GM23338 (cell line): ENCODE data around the gene ACTG1.

ENCODE experiments used
- EZH2 ChIP-seq: fragments of 200-600 bp; sonication (generic); IDR thresholded peaks from one replicate; pipeline ENCODE4 v1.8.0; 2017; ENCODE audit warnings: antibody characterized with exemption, mild to moderate bottlenecking, low read depth; ENCODE audit not compliant: unreplicated experiment
- EZH2phosphoT487 ChIP-seq: fragments of 200-600 bp; sonication (generic); IDR thresholded peaks from one replicate; pipeline ENCODE4 v1.8.1; 2018; ENCODE audit warnings: antibody characterized with exemption; ENCODE audit not compliant: unreplicated experiment
- POLR2AphosphoS5 ChIP-seq: IDR thresholded peaks from 2 replicates; pipeline ENCODE4 v1.6.1; 2016; ENCODE audit warnings: antibody characterized with exemption, low read depth
- STAT1 ChIP-seq: IDR thresholded peaks from one replicate; pipeline ENCODE4 v1.6.1; 2016; ENCODE audit warnings: antibody characterized with exemption; ENCODE audit not compliant: unreplicated experiment
- ZNF331 ChIP-seq: fragments of 250-450 bp; sonication (Bioruptor Pico); IDR thresholded peaks from 2 replicates; pipeline ENCODE4 v1.5.0; 2020; ENCODE audit warnings: low read depth, mild to moderate bottlenecking, moderate library complexity
- TF ChIP-seq, protein P1 (sequence below), 2 experiments: fragments of 200-600 bp in 1 of 2; sonication (generic) in 1 of 2; conservative IDR thresholded peaks; 2 replicates each; pipeline versions ENCODE4 v1.5.1 to v1.6.1; 2016 to 2017; ENCODE audit warnings: antibody characterized with exemption in 2 of 2, low read depth in 2 of 2, mild to moderate bottlenecking in 2 of 2, moderate library complexity in 1 of 2

DNA sequence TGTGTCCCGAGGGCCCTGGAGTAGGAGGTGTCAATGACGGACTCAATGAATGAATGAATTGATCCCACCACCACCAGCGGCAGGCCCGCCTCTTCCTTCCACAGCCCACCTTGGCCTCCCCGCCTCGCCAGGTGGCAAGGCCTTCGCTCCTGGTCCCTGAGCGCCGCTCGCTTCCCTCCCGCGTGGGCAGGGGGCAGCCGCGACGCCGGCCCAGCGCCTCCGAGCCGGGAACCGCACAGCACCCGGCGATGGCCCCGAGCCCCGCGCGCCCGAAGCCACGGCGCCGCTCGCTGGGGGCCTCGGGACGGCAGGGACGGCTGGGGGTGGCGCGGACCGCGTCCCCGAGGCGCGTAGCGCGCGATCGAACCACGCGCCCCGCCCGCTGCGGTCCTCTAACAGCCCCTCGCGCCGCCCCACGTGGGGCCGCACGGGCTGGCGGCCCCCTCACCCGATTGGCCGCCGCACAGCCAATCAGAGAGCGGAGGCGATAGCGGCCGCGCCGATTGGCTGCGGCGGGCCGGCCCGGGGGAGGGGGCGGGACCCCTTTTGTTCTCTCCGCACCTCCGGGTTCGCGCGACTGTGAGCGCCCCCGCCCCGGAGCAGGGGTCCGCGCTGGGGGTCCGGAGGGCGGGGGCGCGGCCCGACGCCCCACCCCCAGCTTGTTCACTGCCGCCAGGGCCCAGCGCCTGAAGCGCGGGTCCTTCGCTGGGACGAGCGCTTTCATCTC, 31.4 kb downstream of the ACTG1 start:
- TF ChIP-seq, protein P1, sequence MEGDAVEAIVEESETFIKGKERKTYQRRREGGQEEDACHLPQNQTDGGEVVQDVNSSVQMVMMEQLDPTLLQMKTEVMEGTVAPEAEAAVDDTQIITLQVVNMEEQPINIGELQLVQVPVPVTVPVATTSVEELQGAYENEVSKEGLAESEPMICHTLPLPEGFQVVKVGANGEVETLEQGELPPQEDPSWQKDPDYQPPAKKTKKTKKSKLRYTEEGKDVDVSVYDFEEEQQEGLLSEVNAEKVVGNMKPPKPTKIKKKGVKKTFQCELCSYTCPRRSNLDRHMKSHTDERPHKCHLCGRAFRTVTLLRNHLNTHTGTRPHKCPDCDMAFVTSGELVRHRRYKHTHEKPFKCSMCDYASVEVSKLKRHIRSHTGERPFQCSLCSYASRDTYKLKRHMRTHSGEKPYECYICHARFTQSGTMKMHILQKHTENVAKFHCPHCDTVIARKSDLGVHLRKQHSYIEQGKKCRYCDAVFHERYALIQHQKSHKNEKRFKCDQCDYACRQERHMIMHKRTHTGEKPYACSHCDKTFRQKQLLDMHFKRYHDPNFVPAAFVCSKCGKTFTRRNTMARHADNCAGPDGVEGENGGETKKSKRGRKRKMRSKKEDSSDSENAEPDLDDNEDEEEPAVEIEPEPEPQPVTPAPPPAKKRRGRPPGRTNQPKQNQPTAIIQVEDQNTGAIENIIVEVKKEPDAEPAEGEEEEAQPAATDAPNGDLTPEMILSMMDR (conservative IDR thresholded peaks at IDR 0.05; ENCODE audit: low read depth in 2 of 2): no peak
- TF ChIP-seq STAT1 (no peak), EZH2phosphoT487 (no peak), ZNF331 (CRISPR knock-in tag) (no peak), EZH2 (no peak), POLR2AphosphoS5 (no peak)
